NCI-H510A (cell line): ENCODE measurements around the gene PRSS56.
"Not testable (repeated sequence)": the region's sequence is repeated elsewhere in the genome, so short reads cannot be mapped to it uniquely, and the experiment has no call there.

Source experiments
- DNase-seq: peaks from one replicate; lab custom pipeline; 2025; lab: John Stamatoyannopoulos, UW

The PRSS56 gene

DNA sequence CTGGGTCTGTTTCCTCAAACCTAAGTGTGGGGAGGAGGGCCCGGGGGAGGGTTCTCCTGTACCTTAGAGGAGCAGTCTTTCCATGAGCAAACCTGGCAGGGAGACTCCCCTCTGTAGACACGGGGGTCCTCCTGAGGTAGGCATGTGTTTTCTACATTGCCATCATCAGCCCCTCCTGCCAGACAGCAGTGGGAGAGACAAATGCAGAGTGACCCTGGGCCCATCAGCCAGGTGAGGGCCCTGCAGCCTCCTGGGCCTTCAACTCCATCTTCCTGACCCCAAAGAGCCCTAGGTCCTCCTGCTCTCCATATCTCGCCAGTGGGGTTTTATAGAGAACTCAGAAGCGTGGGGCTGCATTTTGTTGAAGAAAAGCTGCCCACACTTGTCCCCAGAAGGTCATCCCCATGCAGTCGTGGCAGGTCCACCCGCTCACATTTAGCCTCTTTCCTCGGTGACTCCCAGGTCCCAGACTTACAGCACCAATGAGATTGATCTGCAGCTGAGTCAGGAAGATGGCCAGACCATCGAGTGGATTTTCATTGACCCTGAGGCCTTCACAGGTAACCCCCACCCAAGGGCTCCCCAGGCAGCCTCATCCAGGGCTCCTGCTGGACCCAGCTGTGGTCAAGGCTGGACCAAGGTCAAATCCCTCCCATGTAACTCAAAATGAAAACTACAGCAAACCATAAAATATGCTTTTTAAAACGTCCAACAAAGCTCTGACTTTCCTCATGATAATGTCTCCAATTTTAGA, 21.9 kb downstream of the PRSS56 start:
- DNase-seq = no peak

DNA sequence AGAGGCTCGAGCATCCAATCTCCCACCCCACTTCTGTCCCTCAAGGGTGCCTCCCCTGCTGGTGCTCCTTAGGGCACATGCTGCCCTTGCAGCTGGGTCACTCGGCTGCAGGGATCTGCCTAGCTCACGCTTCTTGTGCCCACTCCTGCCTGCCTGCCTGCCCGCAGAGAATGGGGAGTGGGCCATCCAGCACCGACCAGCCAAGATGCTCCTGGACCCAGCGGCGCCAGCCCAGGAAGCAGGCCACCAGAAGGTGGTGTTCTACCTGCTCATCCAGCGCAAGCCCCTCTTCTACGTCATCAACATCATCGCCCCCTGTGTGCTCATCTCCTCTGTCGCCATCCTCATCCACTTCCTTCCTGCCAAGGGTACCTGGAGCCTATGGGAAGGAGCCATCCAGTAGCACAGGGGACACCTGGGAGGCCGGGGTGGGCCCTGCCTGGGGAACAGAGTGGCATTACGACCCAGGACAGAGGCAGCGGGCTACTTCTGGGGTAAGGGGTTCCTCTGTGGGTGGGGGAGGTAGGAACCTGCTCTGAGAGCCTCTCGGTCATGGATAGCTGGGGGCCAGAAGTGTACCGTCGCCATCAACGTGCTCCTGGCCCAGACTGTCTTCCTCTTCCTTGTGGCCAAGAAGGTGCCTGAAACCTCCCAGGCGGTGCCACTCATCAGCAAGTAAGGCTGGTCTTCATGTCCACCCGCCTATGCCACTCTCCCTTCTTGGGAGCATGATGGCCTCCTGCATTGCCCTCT, 22.7 kb downstream of the PRSS56 start:
- no peak for DNase-seq

DNA sequence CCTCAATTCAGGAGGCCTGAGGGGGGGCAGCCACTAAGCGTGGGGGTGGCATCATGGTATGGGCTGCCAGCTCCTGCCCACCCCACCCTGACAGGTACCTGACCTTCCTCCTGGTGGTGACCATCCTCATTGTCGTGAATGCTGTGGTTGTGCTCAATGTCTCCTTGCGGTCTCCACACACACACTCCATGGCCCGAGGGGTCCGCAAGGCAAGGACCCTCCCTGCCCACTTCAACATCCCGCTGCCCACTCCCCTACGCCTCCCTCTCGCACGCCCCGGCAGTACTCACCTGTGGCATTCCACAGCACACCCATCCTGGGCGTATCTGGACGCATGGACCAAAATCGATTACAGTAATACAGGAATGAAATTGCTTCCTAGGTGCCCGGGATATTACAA, 23.3 kb downstream of the PRSS56 start:
- no peak for DNase-seq

DNA sequence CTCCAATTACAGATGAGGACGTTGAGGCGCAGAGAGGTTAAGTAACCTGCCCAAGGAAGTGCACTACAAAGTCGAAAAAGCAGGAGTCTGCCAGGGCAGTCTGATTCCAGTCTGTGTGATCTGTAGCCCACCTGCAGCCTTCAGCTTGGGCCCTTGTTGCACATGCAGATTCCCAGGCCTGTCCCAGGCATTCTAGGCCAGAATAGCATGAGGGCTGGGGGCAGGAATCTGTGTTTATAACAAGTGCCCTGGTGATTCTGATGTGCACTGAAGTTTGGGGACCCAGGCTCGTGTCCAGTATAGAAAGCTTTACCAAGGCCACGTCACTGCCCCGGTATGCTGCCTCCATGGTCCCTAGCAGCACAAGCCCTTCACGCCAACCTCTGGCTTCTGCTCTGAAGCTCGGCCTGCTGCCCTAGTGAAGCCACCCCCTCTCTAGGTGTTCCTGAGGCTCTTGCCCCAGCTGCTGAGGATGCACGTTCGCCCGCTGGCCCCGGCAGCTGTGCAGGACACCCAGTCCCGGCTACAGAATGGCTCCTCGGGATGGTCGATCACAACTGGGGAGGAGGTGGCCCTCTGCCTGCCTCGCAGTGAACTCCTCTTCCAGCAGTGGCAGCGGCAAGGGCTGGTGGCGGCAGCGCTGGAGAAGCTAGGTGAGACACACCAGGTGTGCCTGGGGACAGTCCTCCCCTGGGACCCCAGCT, 23.9 kb downstream of the PRSS56 start:
- no peak for DNase-seq

DNA sequence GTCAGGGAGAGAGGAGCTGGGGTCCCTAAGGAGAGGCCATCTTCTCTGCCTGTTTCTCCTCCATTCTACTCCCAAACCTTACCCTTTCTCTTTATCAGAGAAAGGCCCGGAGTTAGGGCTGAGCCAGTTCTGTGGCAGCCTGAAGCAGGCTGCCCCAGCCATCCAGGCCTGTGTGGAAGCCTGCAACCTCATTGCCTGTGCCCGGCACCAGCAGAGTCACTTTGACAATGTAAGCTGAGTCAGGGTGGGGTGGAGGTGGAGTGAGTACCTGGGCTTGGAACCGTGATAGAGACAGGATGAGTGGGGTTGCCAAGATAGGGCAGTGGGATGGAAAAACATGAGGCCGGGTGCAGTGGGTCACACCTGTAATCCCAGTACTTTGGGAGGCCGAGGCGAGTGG, 24.5 kb downstream of the PRSS56 start:
- no peak for DNase-seq

DNA sequence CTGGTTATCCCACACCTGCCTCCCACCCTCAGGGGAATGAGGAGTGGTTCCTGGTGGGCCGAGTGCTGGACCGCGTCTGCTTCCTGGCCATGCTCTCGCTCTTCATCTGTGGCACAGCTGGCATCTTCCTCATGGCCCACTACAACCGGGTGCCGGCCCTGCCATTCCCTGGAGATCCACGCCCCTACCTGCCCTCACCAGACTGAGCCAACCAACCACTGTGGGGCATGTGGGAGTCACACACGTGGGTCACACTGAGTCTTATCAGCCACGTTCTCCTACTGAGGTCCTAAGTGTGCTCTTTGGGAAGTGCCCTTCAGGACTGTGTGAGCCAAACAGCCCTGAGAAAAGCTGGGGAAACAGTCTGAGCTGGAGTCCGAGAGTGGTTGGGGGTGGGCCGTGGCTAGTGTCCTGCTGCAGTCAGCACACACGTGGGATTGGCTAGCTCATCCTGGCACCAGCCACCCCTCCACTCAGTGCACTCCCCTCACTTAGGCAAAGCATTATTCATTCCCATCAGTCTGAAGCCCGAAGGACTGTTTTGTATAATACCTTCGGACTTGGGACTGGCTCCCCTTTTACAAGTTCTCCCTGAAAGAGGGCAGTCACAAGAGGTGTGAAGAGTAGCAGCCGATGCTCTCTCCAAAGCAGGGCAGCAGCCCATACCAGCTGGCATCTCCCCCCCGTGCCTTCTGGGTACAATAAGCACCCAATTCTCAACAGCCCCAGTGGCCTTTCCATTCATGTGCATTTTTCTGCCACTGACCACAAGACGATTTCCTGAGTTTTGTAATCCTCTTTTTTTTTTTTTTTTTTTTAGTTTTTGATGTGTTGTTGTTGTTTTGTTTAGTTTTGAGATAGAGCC, 25.6 kb downstream of the PRSS56 start:
- no peak for DNase-seq

DNA sequence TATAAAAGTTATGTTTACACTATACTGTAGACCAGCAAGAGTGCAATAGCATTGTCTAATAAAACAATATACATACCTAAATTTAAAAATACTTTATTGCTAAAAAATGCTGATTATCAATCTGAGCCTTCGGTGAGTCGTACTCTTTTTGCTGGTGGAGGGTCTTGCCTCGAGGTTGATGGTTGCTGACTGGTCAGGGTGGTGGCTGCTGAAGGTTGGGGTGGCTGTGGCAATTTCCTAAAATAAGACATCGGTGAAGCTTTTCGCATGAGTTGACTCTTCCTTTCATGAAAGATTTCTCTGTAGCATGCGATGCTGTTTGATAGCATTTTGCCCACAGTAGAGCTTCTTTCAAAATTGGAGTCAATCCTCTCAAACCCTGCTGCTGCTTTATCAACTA, 27.8 kb downstream of the PRSS56 start:
- DNase-seq = no peak

DNA sequence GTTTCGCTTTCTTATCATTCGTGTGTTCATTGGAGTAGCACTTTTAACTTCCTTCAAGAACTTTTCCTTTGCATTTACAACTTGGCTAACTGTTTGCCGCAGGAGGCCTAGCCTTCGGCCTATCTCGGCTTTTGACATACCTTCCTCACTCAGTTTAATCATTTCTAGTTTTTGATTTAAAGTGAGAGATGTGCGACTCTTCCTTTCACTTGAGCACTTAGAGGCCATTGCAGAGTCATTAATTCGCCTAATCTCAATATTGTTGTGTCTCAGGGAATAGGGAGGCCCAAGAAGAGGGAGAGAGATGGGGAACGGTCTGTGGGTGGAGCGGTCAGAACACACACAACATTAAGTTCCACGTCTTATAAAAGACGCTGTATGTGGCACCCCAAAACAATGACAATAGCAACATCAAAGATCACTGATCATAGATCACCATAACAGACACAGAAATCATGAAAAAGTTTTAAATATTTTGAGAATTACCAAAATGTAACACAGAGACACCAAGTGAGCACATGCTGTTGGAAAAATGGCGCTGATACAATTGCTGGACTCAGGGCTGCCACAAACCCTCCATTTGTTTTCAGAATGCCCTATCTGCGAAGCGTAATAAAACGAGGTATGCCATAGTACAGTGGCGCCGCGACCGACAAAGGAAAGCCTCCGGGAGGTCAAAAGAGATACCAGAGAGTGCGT, 29.6 kb downstream of the PRSS56 start:
- DNase-seq = no peak

DNA sequence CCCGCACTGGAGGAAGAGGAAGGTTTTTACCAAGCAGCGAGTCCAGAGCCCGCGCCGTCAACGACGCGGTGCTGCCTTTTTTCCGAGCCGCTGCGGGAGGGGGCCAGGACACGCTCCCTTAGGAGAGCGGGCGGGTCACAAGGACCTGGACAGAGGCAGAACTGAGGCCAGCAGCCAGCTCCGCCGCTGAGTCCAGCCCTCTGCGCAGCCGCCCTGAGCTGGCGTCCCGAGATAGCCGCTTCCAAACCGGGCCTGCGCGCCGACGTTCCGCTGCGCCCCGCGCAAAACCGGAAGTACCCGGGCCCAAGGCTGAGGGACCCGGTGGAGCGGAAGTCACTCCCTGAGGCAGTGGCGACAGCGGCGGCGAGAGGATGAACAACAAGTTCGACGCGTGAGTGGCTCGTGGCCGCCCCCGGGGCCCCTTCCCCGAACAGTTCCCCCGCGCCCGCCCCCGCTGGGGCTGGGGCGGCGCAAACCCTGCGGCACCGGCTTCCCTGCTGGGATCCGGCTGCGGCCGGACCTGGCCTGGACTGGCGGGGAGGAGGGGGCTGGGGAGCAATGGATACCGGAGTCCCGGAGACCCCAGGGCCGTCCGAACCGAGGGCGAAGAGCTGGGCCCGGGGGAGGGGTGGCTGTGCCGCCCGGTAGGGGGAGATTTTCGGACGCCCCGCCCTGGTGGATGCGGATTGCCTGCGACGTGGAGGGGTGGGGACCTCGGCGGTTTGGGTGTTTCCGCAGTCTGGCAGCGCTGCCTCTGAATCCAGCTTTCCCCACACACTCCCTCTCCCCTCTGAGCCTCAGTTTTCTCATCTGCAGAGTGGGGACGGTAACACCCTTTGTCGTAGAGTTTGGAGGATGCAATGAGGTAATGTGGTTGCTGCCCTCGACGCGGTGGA, 30.4 kb downstream of the PRSS56 start, which contains the start of the genes EIF4E2 and TIGD1:
Gene EIF4E2 (plus strand): TSS at position 336 of the 896 bp plus-strand sequence. CDS start 36 bp downstream, at position 372.
Gene TIGD1 (minus strand): TSS at position 204 of the 896 bp plus-strand sequence. CDS start 675 bp downstream, outside the sequence.
- DNase-seq = peak; percentile 97

DNA sequence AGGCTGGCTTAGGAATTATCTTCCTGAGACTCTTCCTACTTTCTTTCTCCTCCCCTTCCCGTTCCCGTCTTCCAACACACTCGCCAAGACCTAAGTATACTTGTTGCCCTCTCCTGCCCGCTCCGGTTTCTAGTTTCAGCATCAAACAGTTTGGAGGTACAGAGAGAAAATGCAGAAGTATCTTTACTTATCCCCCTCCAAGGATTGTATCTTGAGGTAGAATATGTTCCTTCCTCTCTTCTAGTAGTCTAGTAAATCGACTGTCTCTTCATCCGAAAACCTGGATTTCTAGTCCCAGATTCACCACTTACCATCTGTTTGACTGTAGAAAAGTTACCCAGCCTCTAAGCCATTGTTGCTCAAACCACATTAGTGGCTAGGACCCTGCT, 31.1 kb downstream of the PRSS56 start:
- DNase-seq = no peak

DNA sequence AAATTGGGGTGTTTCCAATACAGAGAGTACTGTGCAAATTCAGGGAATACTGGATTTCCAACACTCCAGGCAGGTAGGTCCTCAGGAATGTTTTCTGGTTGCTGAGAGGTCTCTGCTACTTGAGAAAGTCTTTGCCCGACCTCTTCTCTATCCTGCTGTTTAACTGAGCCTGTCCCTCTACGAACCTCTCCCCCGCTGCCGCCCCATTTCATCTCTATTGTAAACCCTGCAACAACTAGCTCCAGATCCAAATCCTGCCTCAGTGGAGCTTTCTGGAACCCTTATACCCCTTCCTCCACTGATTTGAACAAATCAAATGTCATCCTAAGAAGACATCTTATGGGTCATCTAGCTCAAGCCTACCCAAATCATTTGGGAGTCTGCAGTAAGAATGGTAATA, 31.6 kb downstream of the PRSS56 start:
- no peak for DNase-seq

DNA sequence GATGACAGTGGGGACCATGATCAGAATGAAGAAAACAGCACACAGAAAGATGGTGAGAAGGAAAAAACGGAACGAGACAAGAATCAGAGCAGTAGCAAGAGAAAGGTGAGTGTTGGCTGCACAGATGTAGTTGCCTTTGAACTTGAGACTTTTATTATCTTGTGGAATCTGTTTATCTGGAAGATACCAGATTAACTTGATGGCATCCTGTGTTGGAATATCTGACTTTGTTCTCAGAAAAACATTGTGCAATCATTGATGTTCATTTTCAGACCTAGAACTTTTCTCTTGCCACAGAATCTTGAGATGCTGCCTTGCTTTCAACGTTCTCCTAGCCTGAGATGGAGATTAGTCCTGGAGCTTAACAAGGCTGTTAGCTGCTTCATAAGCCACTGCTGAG, 36.2 kb downstream of the PRSS56 start:
- DNase-seq = no peak

DNA sequence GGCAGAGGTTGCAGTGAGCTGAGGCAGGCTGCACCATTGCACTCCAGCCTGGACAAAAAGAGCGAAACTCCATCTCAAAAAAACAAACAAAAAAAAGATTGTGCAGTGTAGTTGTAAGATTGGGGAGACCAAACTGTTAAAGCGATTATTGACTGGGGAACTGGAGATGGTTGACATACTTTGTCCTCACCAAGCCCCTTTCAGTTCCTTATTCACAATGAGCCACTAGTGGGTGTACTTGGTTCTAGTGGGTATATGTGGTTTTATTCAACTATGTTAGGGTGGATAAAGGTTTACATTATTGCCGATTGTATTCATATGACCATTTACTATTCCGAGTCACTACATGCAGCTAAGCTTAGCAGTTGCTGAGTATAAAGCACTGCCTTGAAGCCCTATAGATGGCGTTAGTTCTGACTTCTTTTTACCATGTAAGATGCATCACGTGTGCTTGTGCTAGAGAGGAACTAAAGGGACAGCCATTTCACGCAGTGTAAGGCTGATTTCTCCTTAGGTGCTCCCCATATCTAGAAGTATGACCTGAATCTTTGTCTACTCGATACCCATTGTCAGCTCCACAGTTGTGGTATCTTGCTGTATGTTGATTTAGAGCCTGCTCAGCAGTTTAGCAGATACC, 42.4 kb downstream of the PRSS56 start:
- no peak for DNase-seq

DNA sequence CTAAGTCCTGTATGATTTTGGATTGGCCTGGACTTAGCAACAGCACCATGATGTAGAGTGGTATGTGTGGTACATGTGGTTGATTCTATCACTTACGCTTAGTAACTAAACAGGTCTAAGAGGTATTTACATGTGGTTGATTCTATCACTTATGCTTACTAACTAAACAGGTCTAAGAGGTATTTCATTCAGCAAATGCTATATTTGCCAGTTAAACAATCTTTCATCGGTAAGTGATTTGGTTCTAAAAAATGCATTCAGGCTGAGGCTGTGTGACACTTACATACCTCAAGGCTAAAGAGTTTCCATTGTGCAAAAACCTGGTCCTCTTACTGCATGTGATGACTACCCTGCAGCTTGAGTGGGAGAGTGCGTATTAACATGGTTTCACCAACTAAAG, 43.4 kb downstream of the PRSS56 start:
- no peak for DNase-seq

DNA sequence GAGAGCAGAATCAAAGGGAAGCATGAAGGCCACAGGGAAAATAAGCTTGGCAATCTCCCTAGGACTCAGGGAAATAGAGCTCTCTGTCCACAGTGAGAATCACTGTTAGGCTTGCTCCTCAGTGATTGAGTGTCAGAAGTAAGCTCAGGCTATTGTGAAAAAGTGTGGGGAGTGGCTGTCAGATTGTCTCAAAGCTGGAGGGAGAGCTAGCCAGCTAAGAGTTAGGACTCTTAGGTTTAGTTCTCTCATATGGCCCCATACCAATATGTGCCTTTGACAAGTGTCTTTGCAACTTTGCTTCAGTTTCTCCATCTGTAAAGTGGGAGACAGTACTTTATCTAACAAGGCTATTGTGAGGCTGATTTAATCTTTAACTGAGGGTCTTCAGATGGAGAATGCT, 47.5 kb downstream of the PRSS56 start:
- DNase-seq = no peak

DNA sequence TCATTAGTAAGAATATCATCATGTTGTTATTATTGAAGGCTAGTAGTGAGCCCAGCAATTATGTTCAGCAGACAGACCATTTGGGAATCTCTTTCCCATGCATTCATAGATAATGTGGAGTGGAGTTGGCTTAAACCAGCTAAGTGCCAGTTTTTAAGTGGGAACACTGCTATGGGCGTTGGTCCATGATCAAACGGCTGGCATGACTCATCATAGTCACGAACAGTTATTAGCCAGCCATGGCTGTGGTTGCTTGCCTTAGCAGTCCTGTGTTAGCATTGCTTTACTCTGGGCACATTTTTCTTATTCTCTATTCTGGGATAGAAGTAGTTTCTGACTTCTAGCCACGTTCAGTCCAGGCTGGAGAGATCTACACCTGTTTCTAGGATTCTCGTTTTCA, 48.0 kb downstream of the PRSS56 start:
- DNase-seq = no peak

DNA sequence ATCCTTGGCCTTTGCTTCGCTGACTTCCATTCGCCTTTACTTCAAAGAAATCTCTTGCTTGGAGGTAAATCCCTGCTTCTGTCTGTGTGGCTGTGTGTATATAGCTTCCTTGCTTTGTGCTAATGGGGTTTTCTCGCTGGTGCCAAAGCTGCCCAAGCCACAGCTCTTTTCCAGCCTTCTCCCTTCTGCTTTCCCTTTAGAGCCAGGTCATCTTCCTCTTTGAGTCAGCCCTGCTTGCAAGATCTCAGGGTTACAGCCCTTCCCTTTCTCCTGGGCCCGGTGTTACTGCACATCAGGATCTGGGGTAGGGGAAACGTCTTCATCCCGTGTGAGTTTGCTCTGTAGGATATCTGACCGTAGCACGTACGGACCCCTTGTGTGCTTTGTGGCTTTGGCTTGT, 49.4 kb downstream of the PRSS56 start:
- DNase-seq = no peak

DNA sequence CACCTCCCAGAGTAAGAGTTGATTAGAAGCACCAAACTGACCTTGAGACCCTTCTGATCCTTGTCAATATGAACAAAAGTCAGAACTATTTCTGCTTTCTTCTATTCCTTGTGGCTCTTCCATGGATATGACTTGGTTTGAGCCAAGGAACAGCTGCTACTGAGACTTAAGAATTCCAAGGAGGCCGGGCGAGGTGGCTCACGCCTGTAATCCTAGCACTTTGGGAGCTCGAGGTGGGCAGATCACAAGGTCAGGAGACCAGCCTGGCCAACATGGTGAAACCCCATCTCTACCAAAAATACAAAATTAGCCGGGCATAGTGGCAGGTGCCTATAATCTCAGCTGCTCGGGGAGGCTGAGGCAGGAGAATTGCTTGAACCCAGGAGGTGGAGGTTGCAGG, 50.3 kb downstream of the PRSS56 start:
- not testable (repeated sequence) for DNase-seq

DNA sequence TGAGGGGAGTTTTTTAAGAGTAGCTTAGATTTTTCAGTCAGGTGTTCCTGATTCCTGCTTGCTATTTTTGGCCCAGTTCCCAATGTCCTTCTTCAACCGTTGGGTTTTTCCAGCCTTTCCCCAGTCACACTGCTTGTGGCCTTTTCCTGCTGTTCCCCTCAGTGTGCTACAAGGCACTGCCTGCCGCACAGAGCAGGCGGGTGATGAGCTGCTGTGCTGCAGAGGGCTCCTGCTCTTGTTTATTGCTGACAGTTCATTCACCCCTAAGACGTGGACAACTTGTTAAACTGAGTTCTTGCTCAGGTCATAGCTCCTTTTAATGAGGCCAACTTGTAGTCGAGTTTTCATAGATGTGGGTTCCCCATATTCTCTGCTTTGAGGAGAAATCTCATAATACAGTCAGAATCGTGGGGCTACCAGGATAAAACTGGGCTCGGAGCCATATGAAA, 50.9 kb downstream of the PRSS56 start:
- no peak for DNase-seq

DNA sequence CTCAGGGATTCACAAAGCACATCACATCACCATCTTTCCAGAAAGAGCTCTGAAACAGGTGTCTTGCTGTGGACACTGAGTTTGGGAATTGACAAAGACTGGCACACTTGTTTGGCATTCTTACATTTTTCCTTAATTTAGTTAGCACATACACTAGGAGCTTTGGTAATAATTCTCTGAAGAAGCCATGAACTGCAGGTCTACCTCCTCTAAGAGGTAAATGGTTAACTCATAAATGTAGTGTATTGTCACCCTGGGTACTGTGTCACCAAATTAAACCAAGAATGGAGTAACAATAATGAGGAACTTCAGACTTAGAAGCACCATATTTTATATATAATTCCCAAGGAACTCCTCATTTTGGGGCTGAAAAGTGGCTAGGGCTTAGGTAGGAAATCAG, 52.9 kb downstream of the PRSS56 start:
- no peak for DNase-seq
